Loucy (cell line): ENCODE data around the gene TRPV4.

Source experiments
- H2AFZ ChIP-seq: fragments of 200-600 bp; sonication (generic); 2 replicates; pipeline ENCODE4 v1.6.0; 2016; ENCODE audit warnings: antibody characterized with exemption, mild to moderate bottlenecking, low read length, moderate library complexity
- H3F3A ChIP-seq: fragments of 200-600 bp; 2 replicates; pipeline ENCODE4 v1.6.0; 2016; ENCODE audit warnings: antibody characterized with exemption, low read depth, mild to moderate bottlenecking
- H3K27me3 ChIP-seq: fragments of 200-600 bp; sonication (generic); 2 replicates; pipeline ENCODE4 v1.6.1; 2014; ENCODE audit warnings: low read length, mild to moderate bottlenecking; ENCODE audit not compliant: insufficient read depth, poor library complexity, severe bottlenecking
- H3K36me3 ChIP-seq: fragments of 200-600 bp; sonication (generic); 2 replicates; pipeline ENCODE4 v1.6.1; 2016; ENCODE audit warnings: low read length; ENCODE audit not compliant: insufficient read depth
- H3K4me1 ChIP-seq: fragments of 200-600 bp; sonication (generic); 2 replicates; pipeline ENCODE4 v1.5.1; 2014; ENCODE audit warnings: low read length, mild to moderate bottlenecking; ENCODE audit not compliant: insufficient read depth, poor library complexity, severe bottlenecking
- H3K4me2 ChIP-seq: fragments of 200-600 bp; sonication (generic); 2 replicates; pipeline ENCODE4 v1.6.0; 2014; ENCODE audit warnings: antibody characterized with exemption, low read length, low read depth, mild to moderate bottlenecking; ENCODE audit not compliant: poor library complexity, severe bottlenecking
- H3K4me3 ChIP-seq: fragments of 200-600 bp; sonication (generic); 2 replicates; pipeline ENCODE4 v1.5.1; 2014; ENCODE audit warnings: low read length, mild to moderate bottlenecking, mixed read lengths; ENCODE audit not compliant: poor library complexity, severe bottlenecking
- H3K79me2 ChIP-seq: fragments of 200-600 bp; sonication (generic); 2 replicates; pipeline ENCODE4 v1.6.1; 2014; ENCODE audit warnings: low read length; ENCODE audit not compliant: insufficient read depth
- H3K9ac ChIP-seq: fragments of 200-600 bp; sonication (generic); 2 replicates; pipeline ENCODE4 v1.6.0; 2014; ENCODE audit warnings: mild to moderate bottlenecking, low read depth, low read length, moderate library complexity; ENCODE audit not compliant: poor library complexity, severe bottlenecking
- H3K9me2 ChIP-seq: fragments of 200-600 bp; sonication (generic); replicated peaks from 2 replicates; pipeline ENCODE4 v1.6.1; 2016; ENCODE audit warnings: low read depth, low read length, mixed read lengths
- H3K9me3 ChIP-seq: fragments of 200-600 bp; sonication (generic); 2 replicates; pipeline ENCODE4 v1.6.1; 2014; ENCODE audit warnings: mild to moderate bottlenecking, antibody characterized with exemption, low read length, low read depth; ENCODE audit not compliant: insufficient read depth
- H4K20me1 ChIP-seq: fragments of 200-600 bp; sonication (generic); 2 replicates; pipeline ENCODE4 v1.6.0; 2014; ENCODE audit warnings: antibody characterized with exemption, low read length, mild to moderate bottlenecking; ENCODE audit not compliant: insufficient read depth, poor library complexity, severe bottlenecking
- CTCF ChIP-seq: fragments of 200-600 bp; sonication (generic); conservative IDR thresholded peaks from 2 replicates; pipeline ENCODE4 v1.5.1; 2014; ENCODE audit warnings: mild to moderate bottlenecking, antibody characterized with exemption, low read length
- EZH2phosphoT487 ChIP-seq: fragments of 200-600 bp; IDR thresholded peaks from 2 replicates; pipeline ENCODE4 v1.6.1; 2018; ENCODE audit warnings: antibody characterized with exemption, mild to moderate bottlenecking, moderate library complexity, borderline replicate concordance

Gene TRPV4

DNA sequence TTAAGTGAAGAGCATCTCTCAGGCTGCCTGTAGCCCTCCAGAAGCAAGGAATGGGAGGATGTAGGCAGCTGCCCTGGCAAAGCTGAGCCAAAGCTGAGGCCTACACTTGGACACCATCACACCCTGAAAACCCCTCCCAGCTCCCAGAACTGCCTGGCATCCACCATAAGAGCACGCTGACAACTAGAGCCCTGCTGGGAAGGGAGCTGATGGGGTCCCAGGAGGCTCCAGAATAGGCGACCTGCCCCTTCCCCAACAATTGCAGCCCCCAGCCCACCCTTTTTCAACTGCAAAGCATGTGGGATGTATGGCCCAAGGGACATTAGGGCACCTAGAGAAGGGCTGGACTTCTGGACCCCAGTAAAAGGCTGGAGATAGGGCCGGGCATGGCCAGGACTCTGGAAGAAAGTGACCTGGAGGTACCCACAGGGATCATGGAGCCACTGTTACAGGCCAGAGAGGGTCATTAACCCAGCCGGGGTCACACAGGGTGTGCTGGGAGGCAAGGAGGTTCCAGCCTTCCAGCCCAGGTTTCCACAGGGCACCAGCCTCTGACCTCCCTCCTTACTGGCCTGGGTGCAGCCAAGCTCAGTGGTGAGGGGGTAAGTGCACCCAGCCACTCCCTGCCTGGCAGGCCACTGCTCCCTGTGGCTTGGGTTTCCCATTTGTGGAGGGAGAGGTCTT lies 91.8 kb downstream of the TRPV4 start:
- TF ChIP-seq CTCF = no peak
- no peak for TF ChIP-seq EZH2phosphoT487
- no peaks in the 10 kb centered on the region for H3K9me2 ChIP-seq
- no peaks in the 10 kb centered on the region for H3K27me3 ChIP-seq
- no peaks in the 10 kb centered on the region for H3F3A ChIP-seq
- H3K79me2 ChIP-seq = no peaks in the 10 kb centered on the region
- no peaks in the 10 kb centered on the region for H3K4me1 ChIP-seq
- H3K36me3 ChIP-seq = no peaks in the 10 kb centered on the region
- no peak overlapping the region for H3K9ac ChIP-seq
- no peaks in the 10 kb centered on the region for H4K20me1 ChIP-seq
- no peak overlapping the region for H3K4me3 ChIP-seq
- H3K9me3 ChIP-seq = no peaks in the 10 kb centered on the region
- no peak overlapping the region for H3K4me2 ChIP-seq
- no peak overlapping the region for H2AFZ ChIP-seq

- no peak overlapping the region for H3K4me3 ChIP-seq
- no peaks in the 10 kb centered on the region for H3K79me2 ChIP-seq
- no peak overlapping the region for H3K9ac ChIP-seq
- no peaks in the 10 kb centered on the region for H3K9me2 ChIP-seq
- no peak overlapping the region for H3K4me2 ChIP-seq
- H3K4me1 ChIP-seq = no peaks in the 10 kb centered on the region
- no peaks in the 10 kb centered on the region for H3K9me3 ChIP-seq
- H3K36me3 ChIP-seq = no peaks in the 10 kb centered on the region
- no peaks in the 10 kb centered on the region for H3K27me3 ChIP-seq
- no peaks in the 10 kb centered on the region for H4K20me1 ChIP-seq
- H2AFZ ChIP-seq = no peak overlapping the region
- TF ChIP-seq EZH2phosphoT487 (no peak), CTCF (no peak)
- H3F3A ChIP-seq = no peaks in the 10 kb centered on the region
Observed at GRCh38 chr12:109740694-109741245, 92.4 kb downstream of the TRPV4 start.

GRCh38 chr12:109739747-109740693 lies 93.2 kb downstream of the TRPV4 start:
- no peaks in the 10 kb centered on the region for H4K20me1 ChIP-seq

More at GRCh38 chr12:109739747-109740693, 93.2 kb downstream of the TRPV4 start:
- TF ChIP-seq CTCF (peak; percentile 70), EZH2phosphoT487 (no peak)
- no peaks in the 10 kb centered on the region for H3K9me3 ChIP-seq
- H3K4me3 ChIP-seq = no peak overlapping the region
- no peak overlapping the region for H3K4me2 ChIP-seq
- H3K79me2 ChIP-seq = no peaks in the 10 kb centered on the region
- H3K27me3 ChIP-seq = no peaks in the 10 kb centered on the region
- H3K4me1 ChIP-seq = no peaks in the 10 kb centered on the region
- H3F3A ChIP-seq = no peaks in the 10 kb centered on the region
- H2AFZ ChIP-seq = no peak overlapping the region
- H3K36me3 ChIP-seq = no peaks in the 10 kb centered on the region
- H3K9ac ChIP-seq = no peak overlapping the region
- H3K9me2 ChIP-seq = no peaks in the 10 kb centered on the region
